ENCODE measurements around the gene FRMPD1.
A peak's percentile ranks its signal among the peaks of the same experiment; 100 is the strongest.

The FRMPD1 gene

GRCh38 chr9:37636511-37637448 is 14.0 kb upstream of the FRMPD1 start:
- no peak for DNase-seq (ENCODE audit: low spot score)

- no peak for DNase-seq (ENCODE audit: low spot score)
Observed at GRCh38 chr9:37639109-37639762, 11.5 kb upstream of the FRMPD1 start.

GRCh38 chr9:37639841-37640240 is 10.9 kb upstream of the FRMPD1 start:
- no peak for DNase-seq (ENCODE audit: low spot score)

- DNase-seq (ENCODE audit: low spot score), result no peak
Observed at GRCh38 chr9:37640246-37640645, 10.5 kb upstream of the FRMPD1 start.

- no peak for DNase-seq (ENCODE audit: low spot score)
Observed at GRCh38 chr9:37641331-37641730, 9.4 kb upstream of the FRMPD1 start.

- DNase-seq (ENCODE audit: low spot score), result no peak
Observed at GRCh38 chr9:37643214-37643613, 7.5 kb upstream of the FRMPD1 start.

GRCh38 chr9:37645903-37646506 is 4.7 kb upstream of the FRMPD1 start:
- DNase-seq (ENCODE audit: low spot score), result no peak

- no peak for DNase-seq (ENCODE audit: low spot score)
Observed at GRCh38 chr9:37650299-37650872, 368 bp upstream of the FRMPD1 start.

- DNase-seq (ENCODE audit: low spot score), result no peak
Observed at GRCh38 chr9:37652261-37652660, 1.5 kb downstream of the FRMPD1 start.

- DNase-seq (ENCODE audit: low spot score), result no peak
Observed at GRCh38 chr9:37653385-37653784, 2.6 kb downstream of the FRMPD1 start.

GRCh38 chr9:37656936-37657335 is 6.2 kb downstream of the FRMPD1 start:
- no peak for DNase-seq (ENCODE audit: low spot score)

- DNase-seq (ENCODE audit: low spot score), result no peak
Observed at GRCh38 chr9:37660691-37661090, 9.9 kb downstream of the FRMPD1 start.

- DNase-seq (ENCODE audit: low spot score), result no peak
Observed at GRCh38 chr9:37663926-37664325, 13.2 kb downstream of the FRMPD1 start.

- no peak for DNase-seq (ENCODE audit: low spot score)
Observed at GRCh38 chr9:37667706-37668105, 17.0 kb downstream of the FRMPD1 start.

GRCh38 chr9:37668116-37668601 is 17.4 kb downstream of the FRMPD1 start:
- peak; percentile 56 for DNase-seq (ENCODE audit: low spot score)

- DNase-seq (ENCODE audit: low spot score), result no peak
Observed at GRCh38 chr9:37669232-37669631, 18.5 kb downstream of the FRMPD1 start.

- DNase-seq (ENCODE audit: low spot score), result no peak
Observed at GRCh38 chr9:37675661-37676060, 24.9 kb downstream of the FRMPD1 start.

GRCh38 chr9:37676411-37676830 is 25.7 kb downstream of the FRMPD1 start:
- DNase-seq (ENCODE audit: low spot score), result no peak

- no peak for DNase-seq (ENCODE audit: low spot score)
Observed at GRCh38 chr9:37677435-37677834, 26.7 kb downstream of the FRMPD1 start.

- DNase-seq (ENCODE audit: low spot score), result no peak
Observed at GRCh38 chr9:37678789-37679273, 28.1 kb downstream of the FRMPD1 start.

GRCh38 chr9:37679649-37680402 is 29.1 kb downstream of the FRMPD1 start:
- DNase-seq (ENCODE audit: low spot score), result no peak
